GM23338 (cell line): ENCODE data around the gene SELE. TPM values are rescaled to one million over a fixed set of nuclear protein-coding genes. Genes with fewer than 3 reads are reported as not detected.

ENCODE experiments used
- ATAC-seq: fragments of 200-7000 bp; cut with Tn5 transposase; 3 replicates; pipeline ENCODE4 v1.9.1; 2020
- DNase-seq: peaks from one replicate; pipeline ENCODE4 v3.0.0-alpha.2; 2015; ENCODE audit warnings: low spot score
- H2AFZ ChIP-seq: fragments of 200-600 bp; sonication (generic); 2 replicates; pipeline ENCODE4 v1.8.0; 2016; ENCODE audit warnings: antibody characterized with exemption, mild to moderate bottlenecking, moderate library complexity
- H3F3A ChIP-seq: fragments of 200-600 bp; sonication (generic); replicated peaks from 2 replicates; pipeline ENCODE4 v1.8.0; 2017; ENCODE audit warnings: antibody characterized with exemption, mixed run types, low read depth
- H3K27ac ChIP-seq: fragments of 200-600 bp; sonication (generic); 2 replicates; pipeline ENCODE4 v1.6.1; 2016; ENCODE audit warnings: low read depth
- H3K27me3 ChIP-seq: fragments of 200-600 bp; sonication (generic); 2 replicates; pipeline ENCODE4 v1.8.0; 2016; ENCODE audit warnings: mild to moderate bottlenecking, mixed run types, moderate library complexity; ENCODE audit not compliant: insufficient read depth
- H3K36me3 ChIP-seq: fragments of 200-600 bp; sonication (generic); 2 replicates; pipeline ENCODE4 v1.8.0; 2016; ENCODE audit warnings: mild to moderate bottlenecking; ENCODE audit not compliant: insufficient read depth
- H3K4me1 ChIP-seq: fragments of 200-600 bp; sonication (generic); 2 replicates; pipeline ENCODE4 v1.8.0; 2016; ENCODE audit warnings: mild to moderate bottlenecking, moderate library complexity; ENCODE audit not compliant: insufficient read depth
- H3K4me2 ChIP-seq: fragments of 200-600 bp; sonication (generic); 2 replicates; pipeline ENCODE4 v1.7.1; 2017; ENCODE audit warnings: mixed run types
- H3K4me3 ChIP-seq: fragments of 200-600 bp; sonication (generic); 2 replicates; pipeline ENCODE4 v1.6.1; 2016; ENCODE audit warnings: mixed run types
- H3K79me2 ChIP-seq: fragments of 200-600 bp; sonication (generic); replicated peaks from 2 replicates; pipeline ENCODE4 v1.8.0; 2017; ENCODE audit warnings: mild to moderate bottlenecking; ENCODE audit not compliant: insufficient read depth
- H3K9me2 ChIP-seq: fragments of 200-600 bp; sonication (generic); 2 replicates; pipeline ENCODE4 v1.8.0; 2017; ENCODE audit not compliant: insufficient read depth
- H4K20me1 ChIP-seq: fragments of 200-600 bp; sonication (generic); replicated peaks from 2 replicates; pipeline ENCODE4 v1.8.0; 2017; ENCODE audit warnings: mild to moderate bottlenecking; ENCODE audit not compliant: insufficient read depth
- H3K27ac Mint-ChIP-seq: 2 replicates; pipeline ENCODE4 v1.8.0; 2020; ENCODE audit warnings: inconsistent platforms, mild to moderate bottlenecking, moderate library complexity, mixed read lengths
- H3K27me3 Mint-ChIP-seq: 3 replicates; pipeline ENCODE4 v1.8.0; 2022; ENCODE audit warnings: low read depth, mild to moderate bottlenecking, moderate library complexity, mixed read lengths, inconsistent platforms; ENCODE audit not compliant: insufficient read depth, poor library complexity
- H3K36me3 Mint-ChIP-seq: 3 replicates; pipeline ENCODE4 v1.8.0; 2021; ENCODE audit warnings: low read depth, mild to moderate bottlenecking, inconsistent platforms, moderate library complexity, mixed read lengths
- H3K4me1 Mint-ChIP-seq: 3 replicates; pipeline ENCODE4 v1.8.0; 2020; ENCODE audit warnings: mild to moderate bottlenecking, inconsistent platforms, mixed read lengths
- H3K4me3 Mint-ChIP-seq: 3 replicates; pipeline ENCODE4 v1.8.0; 2021; ENCODE audit warnings: moderate library complexity, mild to moderate bottlenecking, inconsistent platforms, mixed read lengths
- H3K9me3 Mint-ChIP-seq: 3 replicates; pipeline ENCODE4 v1.8.0; 2020; ENCODE audit warnings: moderate library complexity, mild to moderate bottlenecking, inconsistent platforms, mixed read lengths
- CREB1 ChIP-seq: fragments of 250-450 bp; sonication (Bioruptor Pico); IDR thresholded peaks from 2 replicates; pipeline ENCODE4 v1.5.0; 2020; ENCODE audit warnings: low read depth, mild to moderate bottlenecking, moderate library complexity
- EZH2 ChIP-seq: fragments of 200-600 bp; sonication (generic); IDR thresholded peaks from one replicate; pipeline ENCODE4 v1.8.0; 2017; ENCODE audit warnings: antibody characterized with exemption, mild to moderate bottlenecking, low read depth; ENCODE audit not compliant: unreplicated experiment
- JUNB ChIP-seq: IDR thresholded peaks from one replicate; pipeline ENCODE4 v1.6.1; 2016; ENCODE audit warnings: antibody characterized with exemption; ENCODE audit not compliant: unreplicated experiment
- NANOG ChIP-seq: IDR thresholded peaks from 2 replicates; pipeline ENCODE4 v1.6.1; 2016; ENCODE audit warnings: antibody characterized with exemption, borderline replicate concordance
- POLR2AphosphoS5 ChIP-seq: IDR thresholded peaks from 2 replicates; pipeline ENCODE4 v1.6.1; 2016; ENCODE audit warnings: antibody characterized with exemption, low read depth
- STAT1 ChIP-seq: IDR thresholded peaks from one replicate; pipeline ENCODE4 v1.6.1; 2016; ENCODE audit warnings: antibody characterized with exemption; ENCODE audit not compliant: unreplicated experiment
- ZNF114 ChIP-seq: fragments of 250-450 bp; sonication (Bioruptor Pico); IDR thresholded peaks from 2 replicates; pipeline ENCODE4 v1.5.0; 2020; ENCODE audit warnings: mild to moderate bottlenecking, moderate library complexity
- ZNF462 ChIP-seq: fragments of 250-450 bp; sonication (Bioruptor Pico); IDR thresholded peaks from 2 replicates; pipeline ENCODE4 v1.5.0; 2020; ENCODE audit warnings: mild to moderate bottlenecking, moderate library complexity
- polyA plus RNA-seq: library from polyadenylated mRNA; unstranded; fragments of >200 nt; fragmentation: Nextera tagmentation; extraction: Ambion mirVana; gene quantifications from 2 replicates; pipeline ENCODE4 v1.2.1, GENCODE V29; 2016
- total RNA-seq: library from RNA; depleted of rRNA; stranded (reverse); fragments of >200 nt; shearing (Covaris generic); gene quantifications from 2 replicates; pipeline ENCODE4 v1.2.3, GENCODE V29; 2014
- TF ChIP-seq, protein P1 (sequence below): IDR thresholded peaks from 2 replicates; pipeline ENCODE4 v1.6.1; 2016; ENCODE audit warnings: antibody characterized with exemption

SELE gene
- total and polyA plus RNA-seq, 2 experiments from 2014 or later = not detected

- no peak overlapping the region for H2AFZ ChIP-seq
- no peak overlapping the region for H3K4me2 ChIP-seq
Observed at GRCh38 chr1:169753549-169753948, 19.7 kb upstream of the SELE start.

DNA sequence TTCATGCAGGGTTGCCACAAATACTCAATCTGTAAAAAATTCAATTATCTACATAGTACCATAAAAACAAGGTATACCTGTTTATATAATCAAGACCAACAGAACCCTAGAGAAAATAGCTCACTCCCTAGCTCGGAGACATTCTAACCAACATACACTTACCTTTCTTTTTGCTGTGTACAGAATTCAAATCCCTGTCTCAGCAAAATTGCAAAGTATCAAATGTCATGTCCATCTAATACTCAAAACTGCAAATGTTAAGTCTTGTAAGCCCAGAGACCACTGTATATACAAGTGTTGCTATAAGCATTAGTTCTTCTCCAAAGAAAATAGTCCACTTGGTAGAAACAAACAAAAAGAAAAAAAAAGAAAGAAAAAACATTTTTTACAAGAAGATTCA is 16.2 kb upstream of the SELE start:
- Histone ChIP-seq H3K27me3 (no peaks in the 10 kb centered on the region), H3K79me2 (no peaks in the 10 kb centered on the region), H3K4me3 (no peak overlapping the region), H4K20me1 (no peaks in the 10 kb centered on the region), H3K9me2 (no peaks in the 10 kb centered on the region), H2AFZ (no peak overlapping the region), H3K27ac (no peak overlapping the region), H3F3A (no peaks in the 10 kb centered on the region), H3K36me3 (no peaks in the 10 kb centered on the region), H3K4me1 (peaks cover 13% of the 10 kb centered on the region), H3K4me2 (no peak overlapping the region)
- Mint-ChIP-seq H3K36me3 (no peaks in the 10 kb centered on the region), H3K27ac (no peak overlapping the region), H3K27me3 (no peaks in the 10 kb centered on the region), H3K9me3 (no peaks in the 10 kb centered on the region), H3K4me3 (no peak overlapping the region), H3K4me1 (peaks cover 13% of the 10 kb centered on the region)
- TF ChIP-seq EZH2 (no peak), CREB1 (CRISPR knock-in tag) (no peak), NANOG (no peak), ZNF114 (CRISPR knock-in tag) (no peak), STAT1 (no peak), POLR2AphosphoS5 (no peak), JUNB (no peak), ZNF462 (CRISPR knock-in tag) (no peak)
- TF ChIP-seq, protein P1, sequence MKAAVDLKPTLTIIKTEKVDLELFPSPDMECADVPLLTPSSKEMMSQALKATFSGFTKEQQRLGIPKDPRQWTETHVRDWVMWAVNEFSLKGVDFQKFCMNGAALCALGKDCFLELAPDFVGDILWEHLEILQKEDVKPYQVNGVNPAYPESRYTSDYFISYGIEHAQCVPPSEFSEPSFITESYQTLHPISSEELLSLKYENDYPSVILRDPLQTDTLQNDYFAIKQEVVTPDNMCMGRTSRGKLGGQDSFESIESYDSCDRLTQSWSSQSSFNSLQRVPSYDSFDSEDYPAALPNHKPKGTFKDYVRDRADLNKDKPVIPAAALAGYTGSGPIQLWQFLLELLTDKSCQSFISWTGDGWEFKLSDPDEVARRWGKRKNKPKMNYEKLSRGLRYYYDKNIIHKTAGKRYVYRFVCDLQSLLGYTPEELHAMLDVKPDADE = no peak
- DNase-seq = no peak
- no peak for ATAC-seq

More at GRCh38 chr1:169753549-169753948, 19.7 kb upstream of the SELE start:
- Histone ChIP-seq H4K20me1 (no peaks in the 10 kb centered on the region), H3K27ac (no peak overlapping the region), H3K4me3 (no peak overlapping the region), H3K36me3 (no peaks in the 10 kb centered on the region), H3F3A (no peaks in the 10 kb centered on the region), H3K27me3 (no peaks in the 10 kb centered on the region), H3K79me2 (no peaks in the 10 kb centered on the region), H3K9me2 (no peaks in the 10 kb centered on the region), H3K4me1 (no peaks in the 10 kb centered on the region)
- Mint-ChIP-seq H3K9me3 (peaks cover 11% of the 10 kb centered on the region), H3K27ac (no peak overlapping the region), H3K27me3 (no peaks in the 10 kb centered on the region), H3K36me3 (peaks cover 5% of the 10 kb centered on the region; the same call in 1 of the 3 replicates), H3K4me3 (no peak overlapping the region), H3K4me1 (no peaks in the 10 kb centered on the region)
- TF ChIP-seq EZH2 (no peak), POLR2AphosphoS5 (no peak)
- ATAC-seq (peak; percentile 46; the same call in 2 of the 3 replicates), DNase-seq (peak; percentile 15)
